Kidney epithelial cell (primary cell): ENCODE results near the gene COPS8. TPM values are rescaled to one million over a fixed set of nuclear protein-coding genes. Genes with fewer than 3 reads are reported as not detected.

Experiments used
- DNase-seq: peaks from one replicate; pipeline ENCODE4 v3.0.0-alpha.2; 2010; ENCODE audit warnings: low read depth
- H3K27me3 ChIP-seq: 2 replicates; pipeline ENCODE4 v1.6.0; 2011; ENCODE audit warnings: low read length; ENCODE audit not compliant: control insufficient read depth, insufficient read depth
- H3K36me3 ChIP-seq: 2 replicates; pipeline ENCODE4 v1.5.1; 2011; ENCODE audit warnings: low read length; ENCODE audit not compliant: control insufficient read depth, insufficient read depth
- H3K4me3 ChIP-seq: 2 replicates; pipeline ENCODE4 v1.5.1; 2011; ENCODE audit warnings: low read depth, mild to moderate bottlenecking, control low read depth, low read length
- CTCF ChIP-seq: IDR thresholded peaks from 2 replicates; pipeline ENCODE4 v1.5.1; 2011; ENCODE audit warnings: mild to moderate bottlenecking, moderate library complexity, low read length, control low read depth, inconsistent platforms; ENCODE audit not compliant: insufficient read depth, poor library complexity, severe bottlenecking
- total RNA-seq: library from RNA; depleted of rRNA; stranded (reverse); fragments of >200 nt; gene quantifications from 2 replicates; pipeline ENCODE4 v1.2.3, GENCODE V29; 2015

Gene COPS8
- total RNA-seq, 1 donor from 2014 or later, result 156 TPM

- Histone ChIP-seq H3K27me3 (peaks cover 2% of the 10 kb centered on the region), H3K36me3 (no peaks in the 10 kb centered on the region), H3K4me3 (no peak overlapping the region)
- no peak for TF ChIP-seq CTCF
- DNase-seq, result no peak
Observed at GRCh38 chr2:237044281-237044680, 41.4 kb upstream of the COPS8 start.

- no peak for DNase-seq
Observed at GRCh38 chr2:237045449-237045848, 40.2 kb upstream of the COPS8 start.

GRCh38 chr2:237048595-237048994 is 37.1 kb upstream of the COPS8 start:
- no peaks in the 10 kb centered on the region for H3K36me3 ChIP-seq
- no peak for TF ChIP-seq CTCF
- DNase-seq, result no peak
- H3K27me3 ChIP-seq, result no peaks in the 10 kb centered on the region
- no peak overlapping the region for H3K4me3 ChIP-seq

More at GRCh38 chr2:237045449-237045848, 40.2 kb upstream of the COPS8 start:
- TF ChIP-seq CTCF, result no peak
- Histone ChIP-seq H3K36me3 (no peaks in the 10 kb centered on the region), H3K27me3 (peaks cover 2% of the 10 kb centered on the region), H3K4me3 (no peak overlapping the region)

- TF ChIP-seq CTCF, result no peak
- Histone ChIP-seq H3K36me3 (no peaks in the 10 kb centered on the region), H3K27me3 (no peaks in the 10 kb centered on the region), H3K4me3 (no peak overlapping the region)
- DNase-seq, result no peak
Observed at GRCh38 chr2:237051861-237052260, 33.8 kb upstream of the COPS8 start.

GRCh38 chr2:237053066-237053465 is 32.6 kb upstream of the COPS8 start:
- TF ChIP-seq CTCF, result no peak
- no peak overlapping the region for H3K4me3 ChIP-seq
- DNase-seq, result no peak
- no peaks in the 10 kb centered on the region for H3K27me3 ChIP-seq
- no peaks in the 10 kb centered on the region for H3K36me3 ChIP-seq

- H3K27me3 ChIP-seq, result no peaks in the 10 kb centered on the region
- no peak for TF ChIP-seq CTCF
- no peak for DNase-seq
Observed at GRCh38 chr2:237055386-237056100, 30.1 kb upstream of the COPS8 start.

More at GRCh38 chr2:237055386-237056100, 30.1 kb upstream of the COPS8 start:
- H3K36me3 ChIP-seq, result no peaks in the 10 kb centered on the region
- no peak overlapping the region for H3K4me3 ChIP-seq
